Measurements from ENCODE around the gene MRPL22.

MRPL22 gene

DNA sequence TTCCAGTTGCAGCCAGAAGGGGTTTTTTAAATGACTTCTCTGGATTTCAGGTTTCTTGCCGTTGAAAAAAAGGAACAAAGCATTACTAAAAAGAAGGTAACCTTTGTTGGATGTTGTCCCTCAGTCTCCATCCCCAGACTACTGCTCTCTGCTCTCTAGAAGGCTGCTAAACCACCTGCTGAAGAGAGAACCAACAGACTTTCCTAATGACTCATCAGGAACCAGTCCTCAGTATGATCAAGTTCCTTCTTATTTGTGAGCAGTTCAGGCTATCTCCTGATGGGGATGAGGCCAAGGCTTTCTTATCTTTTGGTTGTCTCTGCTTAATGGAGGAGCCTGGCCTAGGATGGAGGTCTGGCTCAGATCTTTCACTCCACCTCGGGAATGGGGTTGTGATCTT lies 76.7 kb downstream of the MRPL22 start:
- ATAC-seq = no peak
- TF ChIP-seq ZFP30 (CRISPR knock-in tag; IDR thresholded peaks at IDR 0.05) = no peak
- TF ChIP-seq, protein P1, sequence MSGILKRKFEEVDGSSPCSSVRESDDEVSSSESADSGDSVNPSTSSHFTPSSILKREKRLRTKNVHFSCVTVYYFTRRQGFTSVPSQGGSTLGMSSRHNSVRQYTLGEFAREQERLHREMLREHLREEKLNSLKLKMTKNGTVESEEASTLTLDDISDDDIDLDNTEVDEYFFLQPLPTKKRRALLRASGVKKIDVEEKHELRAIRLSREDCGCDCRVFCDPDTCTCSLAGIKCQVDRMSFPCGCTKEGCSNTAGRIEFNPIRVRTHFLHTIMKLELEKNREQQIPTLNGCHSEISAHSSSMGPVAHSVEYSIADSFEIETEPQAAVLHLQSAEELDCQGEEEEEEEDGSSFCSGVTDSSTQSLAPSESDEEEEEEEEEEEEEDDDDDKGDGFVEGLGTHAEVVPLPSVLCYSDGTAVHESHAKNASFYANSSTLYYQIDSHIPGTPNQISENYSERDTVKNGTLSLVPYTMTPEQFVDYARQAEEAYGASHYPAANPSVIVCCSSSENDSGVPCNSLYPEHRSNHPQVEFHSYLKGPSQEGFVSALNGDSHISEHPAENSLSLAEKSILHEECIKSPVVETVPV (CRISPR knock-in tag; IDR thresholded peaks at IDR 0.05) = no peak
- TF ChIP-seq, protein P2, sequence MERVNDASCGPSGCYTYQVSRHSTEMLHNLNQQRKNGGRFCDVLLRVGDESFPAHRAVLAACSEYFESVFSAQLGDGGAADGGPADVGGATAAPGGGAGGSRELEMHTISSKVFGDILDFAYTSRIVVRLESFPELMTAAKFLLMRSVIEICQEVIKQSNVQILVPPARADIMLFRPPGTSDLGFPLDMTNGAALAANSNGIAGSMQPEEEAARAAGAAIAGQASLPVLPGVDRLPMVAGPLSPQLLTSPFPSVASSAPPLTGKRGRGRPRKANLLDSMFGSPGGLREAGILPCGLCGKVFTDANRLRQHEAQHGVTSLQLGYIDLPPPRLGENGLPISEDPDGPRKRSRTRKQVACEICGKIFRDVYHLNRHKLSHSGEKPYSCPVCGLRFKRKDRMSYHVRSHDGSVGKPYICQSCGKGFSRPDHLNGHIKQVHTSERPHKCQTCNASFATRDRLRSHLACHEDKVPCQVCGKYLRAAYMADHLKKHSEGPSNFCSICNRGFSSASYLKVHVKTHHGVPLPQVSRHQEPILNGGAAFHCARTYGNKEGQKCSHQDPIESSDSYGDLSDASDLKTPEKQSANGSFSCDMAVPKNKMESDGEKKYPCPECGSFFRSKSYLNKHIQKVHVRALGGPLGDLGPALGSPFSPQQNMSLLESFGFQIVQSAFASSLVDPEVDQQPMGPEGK (CRISPR knock-in tag; IDR thresholded peaks at IDR 0.05; ENCODE audit: borderline replicate concordance) = no peak
- no peak for TF ChIP-seq ZC3H10 (CRISPR knock-in tag; IDR thresholded peaks at IDR 0.05)
- no peak for TF ChIP-seq ARNTL (CRISPR knock-in tag; IDR thresholded peaks at IDR 0.05; ENCODE audit: borderline replicate concordance, low read depth)
- TF ChIP-seq, protein P3, sequence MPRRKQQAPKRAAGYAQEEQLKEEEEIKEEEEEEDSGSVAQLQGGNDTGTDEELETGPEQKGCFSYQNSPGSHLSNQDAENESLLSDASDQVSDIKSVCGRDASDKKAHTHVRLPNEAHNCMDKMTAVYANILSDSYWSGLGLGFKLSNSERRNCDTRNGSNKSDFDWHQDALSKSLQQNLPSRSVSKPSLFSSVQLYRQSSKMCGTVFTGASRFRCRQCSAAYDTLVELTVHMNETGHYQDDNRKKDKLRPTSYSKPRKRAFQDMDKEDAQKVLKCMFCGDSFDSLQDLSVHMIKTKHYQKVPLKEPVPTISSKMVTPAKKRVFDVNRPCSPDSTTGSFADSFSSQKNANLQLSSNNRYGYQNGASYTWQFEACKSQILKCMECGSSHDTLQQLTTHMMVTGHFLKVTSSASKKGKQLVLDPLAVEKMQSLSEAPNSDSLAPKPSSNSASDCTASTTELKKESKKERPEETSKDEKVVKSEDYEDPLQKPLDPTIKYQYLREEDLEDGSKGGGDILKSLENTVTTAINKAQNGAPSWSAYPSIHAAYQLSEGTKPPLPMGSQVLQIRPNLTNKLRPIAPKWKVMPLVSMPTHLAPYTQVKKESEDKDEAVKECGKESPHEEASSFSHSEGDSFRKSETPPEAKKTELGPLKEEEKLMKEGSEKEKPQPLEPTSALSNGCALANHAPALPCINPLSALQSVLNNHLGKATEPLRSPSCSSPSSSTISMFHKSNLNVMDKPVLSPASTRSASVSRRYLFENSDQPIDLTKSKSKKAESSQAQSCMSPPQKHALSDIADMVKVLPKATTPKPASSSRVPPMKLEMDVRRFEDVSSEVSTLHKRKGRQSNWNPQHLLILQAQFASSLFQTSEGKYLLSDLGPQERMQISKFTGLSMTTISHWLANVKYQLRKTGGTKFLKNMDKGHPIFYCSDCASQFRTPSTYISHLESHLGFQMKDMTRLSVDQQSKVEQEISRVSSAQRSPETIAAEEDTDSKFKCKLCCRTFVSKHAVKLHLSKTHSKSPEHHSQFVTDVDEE (CRISPR knock-in tag; IDR thresholded peaks at IDR 0.05) = no peak
- TF ChIP-seq CSDC2 (CRISPR knock-in tag; IDR thresholded peaks at IDR 0.05) = no peak
- no peak for TF ChIP-seq ZNF565 (CRISPR knock-in tag; conservative IDR thresholded peaks at IDR 0.05; ENCODE audit: low read depth)
- TF ChIP-seq ZNF8 (CRISPR knock-in tag; IDR thresholded peaks at IDR 0.05) = no peak
- no peak for TF ChIP-seq ESRRG (CRISPR knock-in tag; IDR thresholded peaks at IDR 0.05)
- TF ChIP-seq GLIS3 (CRISPR knock-in tag; IDR thresholded peaks at IDR 0.05) = no peak
- no peak for TF ChIP-seq PPARA (CRISPR knock-in tag; IDR thresholded peaks at IDR 0.05; ENCODE audit: borderline replicate concordance)
- no peak for TF ChIP-seq SNAI2 (CRISPR knock-in tag; IDR thresholded peaks at IDR 0.05)
- no peak for TF ChIP-seq ZFP3 (CRISPR knock-in tag; IDR thresholded peaks at IDR 0.05)
- no peak for TF ChIP-seq TOX (CRISPR knock-in tag; IDR thresholded peaks at IDR 0.05; ENCODE audit: borderline replicate concordance)

Measured in SK-N-SH treated with all-trans-retinoic acid at 6 μM for 48 hours (cell line).